Astrocyte of the hippocampus (primary cell): Measurements from ENCODE around the gene SCN2B.

Source experiments
- DNase-seq: peaks from one replicate; pipeline ENCODE4 v3.0.0; 2011; ENCODE audit warnings: low read depth, low spot score

SCN2B gene

GRCh38 chr11:118175031-118175992 lies 1.1 kb downstream of the SCN2B start:
- DNase-seq = peak; percentile 78

GRCh38 chr11:118174006-118174567 lies 2.4 kb downstream of the SCN2B start:
- DNase-seq = no peak

- DNase-seq = no peak
Observed at GRCh38 chr11:118172356-118172755, 4.1 kb downstream of the SCN2B start.

- DNase-seq = peak; percentile 85
Observed at GRCh38 chr11:118171269-118172062, 5.0 kb downstream of the SCN2B start.

- DNase-seq = no peak
Observed at GRCh38 chr11:118170882-118171268, 5.6 kb downstream of the SCN2B start.

GRCh38 chr11:118170231-118170630 lies 6.2 kb downstream of the SCN2B start:
- no peak for DNase-seq

- no peak for DNase-seq
Observed at GRCh38 chr11:118169300-118170140, 6.9 kb downstream of the SCN2B start.

- no peak for DNase-seq
Observed at GRCh38 chr11:118168751-118169150, 7.7 kb downstream of the SCN2B start.

- no peak for DNase-seq
Observed at GRCh38 chr11:118168316-118168715, 8.1 kb downstream of the SCN2B start.

- DNase-seq = no peak
Observed at GRCh38 chr11:118167906-118168305, 8.5 kb downstream of the SCN2B start.

GRCh38 chr11:118167253-118167652 lies 9.2 kb downstream of the SCN2B start:
- DNase-seq = no peak

- DNase-seq = no peak
Observed at GRCh38 chr11:118166641-118167040, 9.8 kb downstream of the SCN2B start.

GRCh38 chr11:118164885-118165284 lies 11.6 kb downstream of the SCN2B start:
- DNase-seq = no peak

GRCh38 chr11:118163494-118163893 lies 12.9 kb downstream of the SCN2B start:
- no peak for DNase-seq

GRCh38 chr11:118162846-118163245 lies 13.6 kb downstream of the SCN2B start:
- DNase-seq = no peak

- no peak for DNase-seq
Observed at GRCh38 chr11:118161786-118162185, 14.7 kb downstream of the SCN2B start.

GRCh38 chr11:118157186-118157895 lies 19.1 kb downstream of the SCN2B start:
- DNase-seq = no peak

- peak; percentile 43 for DNase-seq
Observed at GRCh38 chr11:118156531-118157185, 19.8 kb downstream of the SCN2B start.

GRCh38 chr11:118155776-118156530 lies 20.5 kb downstream of the SCN2B start:
- no peak for DNase-seq
